Esophagus muscularis mucosa (tissue), 4 donors: ENCODE data around the gene ARL5C. TPM values are rescaled to one million over a fixed set of nuclear protein-coding genes. Genes with fewer than 3 reads are reported as not detected.
A peak's percentile ranks its signal among the peaks of the same experiment; 100 is the strongest.

Experiments
- DNase-seq: peaks from one replicate; pipeline ENCODE4 v3.0.0-alpha.2; 2017; ENCODE audit errors: extremely low spot score
- H3K27ac ChIP-seq, 4 donors: fragments of 200-600 bp; sonication (generic); replicated peaks in 1 of 4; 1 replicate in 3 of 4; 2 replicates in 1 of 4; pipeline ENCODE4 v1.5.1; 2016 to 2019; ENCODE audit warnings: mild to moderate bottlenecking in 1 of 4
- H3K27me3 ChIP-seq, 4 donors: fragments of 200-600 bp; sonication (generic); one replicate each; pipeline versions ENCODE4 v1.5.1 to v1.6.0; 2016 to 2019
- H3K36me3 ChIP-seq, 4 donors: fragments of 200-600 bp; sonication (generic); one replicate each; pipeline ENCODE4 v1.5.1; 2016 to 2019
- H3K4me1 ChIP-seq, 4 donors: fragments of 200-600 bp; sonication (generic); one replicate each; pipeline ENCODE4 v1.5.1; 2016 to 2019
- H3K4me3 ChIP-seq, 4 donors: fragments of 200-600 bp; sonication (generic); 1 replicate in 2 of 4; 2 replicates in 2 of 4; pipeline ENCODE4 v1.5.1; 2016 to 2019; ENCODE audit warnings: mild to moderate bottlenecking in 4 of 4, moderate library complexity in 1 of 4
- H3K9me3 ChIP-seq, 4 donors: fragments of 200-600 bp; sonication (generic); 1 replicate in 3 of 4; 2 replicates in 1 of 4; pipeline ENCODE4 v1.5.1; 2016 to 2019
- CTCF ChIP-seq, 3 experiments: fragments of 200-600 bp in 2 of 3; fragments of 450-650 bp in 1 of 3; sonication (generic) in 2 of 3; IDR thresholded peaks; one replicate each; pipeline ENCODE4 v1.5.1; 2017 to 2019; ENCODE audit warnings: antibody characterized with exemption in 3 of 3, mild to moderate bottlenecking in 2 of 3, moderate library complexity in 1 of 3
- EP300 ChIP-seq: sonication (generic); formaldehyde crosslinking; IDR thresholded peaks from one replicate; pipeline ENCODE4 v1.6.1; 2017; ENCODE audit warnings: antibody characterized with exemption
- POLR2A ChIP-seq: fragments of 450-650 bp; IDR thresholded peaks from one replicate; pipeline ENCODE4 v1.6.1; 2017; ENCODE audit warnings: antibody characterized with exemption, moderate library complexity, mild to moderate bottlenecking, low read depth
- POLR2AphosphoS5 ChIP-seq, 2 donors: sonication (generic); formaldehyde crosslinking; IDR thresholded peaks; one replicate each; pipeline ENCODE4 v1.6.1; 2017; ENCODE audit warnings: antibody characterized with exemption in 2 of 2
- WGBS: methylation state at CpG from one replicate; pipeline ENCODE4 v1.1.5; 2018; 5-methylcytosine and 5-hydroxymethylcytosine counted together
- intact Hi-C: fragments of 100-400 bp; cut with DNase I; formaldehyde crosslinking; loops from one replicate; pipeline ENCODE4 v1.15.1; 2023
- total RNA-seq, 4 donors: library from RNA; depleted of rRNA; stranded (reverse); fragments of >200 nt; gene quantifications; one replicate each; pipeline versions ENCODE4 v1.1.0 to v1.2.1, GENCODE V29; 2016

ARL5C gene
- total RNA-seq, 4 donors from 2014 or later, result 1.7 TPM; not detected in 3

- Histone ChIP-seq H3K27me3 (no peaks in the 10 kb centered on the region), H3K4me1 (peaks cover 24 to 35% (median 30%) of the 10 kb centered on the region in 4 donors), H3K27ac (no peak overlapping the region), H3K36me3 (no peaks in the 10 kb centered on the region), H3K4me3 (no peak overlapping the region), H3K9me3 (no peaks in the 10 kb centered on the region)
- intact Hi-C loops, result no loop called here
- 85% methylated on average over 2 of the region's 2 CpGs for WGBS
- TF ChIP-seq EP300 (no peak), POLR2AphosphoS5 (IDR thresholded peaks at IDR 0.05) (no peak), CTCF (IDR thresholded peaks at IDR 0.05) (no peak), POLR2A (no peak)
- DNase-seq, result no peak
Measured at GRCh38 chr17:39161962-39162361, 4.0 kb downstream of the ARL5C start.

- 90% methylated on average over 2 of the region's 2 CpGs for WGBS
- intact Hi-C loops, result no loop called here
Measured at GRCh38 chr17:39158623-39159022, 7.3 kb downstream of the ARL5C start.

GRCh38 chr17:39156491-39156890 lies 9.5 kb downstream of the ARL5C start:
- no peak for TF ChIP-seq CTCF (IDR thresholded peaks at IDR 0.05)
- no peak for TF ChIP-seq POLR2AphosphoS5 (IDR thresholded peaks at IDR 0.05)
- no peak for TF ChIP-seq POLR2A
- no peak for TF ChIP-seq EP300
- intact Hi-C loops, result no loop called here

More at GRCh38 chr17:39158623-39159022, 7.3 kb downstream of the ARL5C start:
- Histone ChIP-seq H3K27ac (no peak overlapping the region), H3K9me3 (no peaks in the 10 kb centered on the region), H3K4me3 (no peak overlapping the region), H3K27me3 (no peaks in the 10 kb centered on the region), H3K36me3 (no peaks in the 10 kb centered on the region), H3K4me1 (peaks cover 1 to 9% (median 4%) of the 10 kb centered on the region in 4 donors)
- no peak for DNase-seq
- TF ChIP-seq CTCF (IDR thresholded peaks at IDR 0.05) (no peak), POLR2AphosphoS5 (IDR thresholded peaks at IDR 0.05) (no peak), POLR2A (no peak), EP300 (no peak)

GRCh38 chr17:39155654-39156053 lies 10.3 kb downstream of the ARL5C start:
- Histone ChIP-seq H3K4me1 (peaks cover 18 to 37% (median 32%) of the 10 kb centered on the region in 4 donors), H3K36me3 (no peaks in the 10 kb centered on the region), H3K9me3 (no peaks in the 10 kb centered on the region), H3K27ac (no peak overlapping the region), H3K4me3 (no peak overlapping the region), H3K27me3 (peaks cover 0 to 16% (median 5%) of the 10 kb centered on the region in 4 donors)
- intact Hi-C loops, result no loop called here
- WGBS, result 50% methylated on average over 2 of the region's 2 CpGs
- no peak for DNase-seq
- TF ChIP-seq EP300 (no peak), POLR2A (no peak), CTCF (IDR thresholded peaks at IDR 0.05) (no peak), POLR2AphosphoS5 (IDR thresholded peaks at IDR 0.05) (no peak)

More at GRCh38 chr17:39156491-39156890, 9.5 kb downstream of the ARL5C start:
- Histone ChIP-seq H3K27ac (no peak overlapping the region), H3K27me3 (peaks cover 0 to 7% (median 2%) of the 10 kb centered on the region in 4 donors), H3K36me3 (no peaks in the 10 kb centered on the region), H3K4me3 (no peak overlapping the region), H3K4me1 (peaks cover 12 to 28% (median 23%) of the 10 kb centered on the region in 4 donors), H3K9me3 (no peaks in the 10 kb centered on the region)
- WGBS, result 64% methylated on average over 7 of the region's 7 CpGs
- DNase-seq, result no peak

- WGBS, result under 1% methylated on average over 14 of the region's 16 CpGs
- Histone ChIP-seq H3K36me3 (no peaks in the 10 kb centered on the region), H3K27ac (peak overlapping the region; percentile 87 to 95 (median 94)), H3K9me3 (no peaks in the 10 kb centered on the region), H3K4me3 (peak overlapping the region; percentile 68 to 87 (median 80)), H3K4me1 (peaks cover 21 to 43% (median 34%) of the 10 kb centered on the region in 4 donors), H3K27me3 (peaks cover 0 to 20% (median 6%) of the 10 kb centered on the region in 4 donors)
- intact Hi-C loops, result loop anchor here (2.0 to 5.0 kb wide), 3 partner anchors 96 to 286 kb away; no protein-coding TSS in a partner anchor
- TF ChIP-seq POLR2AphosphoS5 (IDR thresholded peaks at IDR 0.05), result peak; percentile 53 to 88
- TF ChIP-seq CTCF (IDR thresholded peaks at IDR 0.05), result peak in 2 of 3 experiments; percentile 11 to 15
- TF ChIP-seq EP300, result no peak
- DNase-seq, result peak; percentile 99
Measured at GRCh38 chr17:39153599-39154051, 12.3 kb downstream of the ARL5C start.
